HepG2 (cell line): ENCODE results near the gene TMEM141. TPM values are rescaled to one million over a fixed set of nuclear protein-coding genes. Genes with fewer than 3 reads are reported as not detected.

Source experiments
- ATF1 ChIP-seq: IDR thresholded peaks from 2 replicates; pipeline ENCODE4 v1.6.1; 2016; ENCODE audit warnings: mild to moderate bottlenecking, control low read depth
- ESRRA ChIP-seq: sonication (generic); formaldehyde crosslinking; IDR thresholded peaks from 2 replicates; pipeline ENCODE4 v1.5.1; 2020; ENCODE audit warnings: mild to moderate bottlenecking, low read depth, missing genetic modification reagents
- HOXD1 ChIP-seq: sonication (generic); formaldehyde crosslinking; IDR thresholded peaks from 2 replicates; pipeline ENCODE4 v1.5.0; 2020; ENCODE audit warnings: missing genetic modification reagents
- MEF2D ChIP-seq: sonication (generic); formaldehyde crosslinking; IDR thresholded peaks from 2 replicates; pipeline ENCODE4 v1.5.1; 2020; ENCODE audit warnings: mild to moderate bottlenecking, missing genetic modification reagents
- MXI1 ChIP-seq: IDR thresholded peaks from 3 replicates; pipeline ENCODE4 v1.6.1; 2012; ENCODE audit warnings: low read depth, low read length, inconsistent platforms, borderline replicate concordance
- PAXIP1 ChIP-seq: sonication (generic); formaldehyde crosslinking; conservative IDR thresholded peaks from 2 replicates; pipeline ENCODE4 v1.4.0; 2020; ENCODE audit warnings: mild to moderate bottlenecking, missing genetic modification reagents, moderate library complexity
- SMAD1 ChIP-seq: sonication (generic); formaldehyde crosslinking; IDR thresholded peaks from 2 replicates; pipeline ENCODE4 v1.4.0; 2020; ENCODE audit warnings: missing genetic modification reagents, low read depth, mild to moderate bottlenecking, borderline replicate concordance
- SRSF9 ChIP-seq: fragments of 200-400 bp; formaldehyde crosslinking; IDR thresholded peaks from 2 replicates; pipeline ENCODE4 v1.6.1; 2018; ENCODE audit warnings: borderline replicate concordance, mild to moderate bottlenecking, low read depth, low read length; ENCODE audit not compliant: insufficient read depth, poor library complexity, severe bottlenecking
- XRCC5 ChIP-seq: fragments of 200-400 bp; formaldehyde crosslinking; optimal IDR thresholded peaks from 2 replicates; pipeline ENCODE3; 2017; ENCODE audit warnings: mild to moderate bottlenecking, low read length
- ZFX ChIP-seq: sonication (generic); formaldehyde crosslinking; IDR thresholded peaks from 2 replicates; pipeline ENCODE4 v1.4.0; 2020; ENCODE audit warnings: mild to moderate bottlenecking, low read depth, missing genetic modification reagents, moderate library complexity
- ZNF780A ChIP-seq: sonication (generic); formaldehyde crosslinking; IDR thresholded peaks from 2 replicates; pipeline ENCODE4 v1.8.0; 2022; ENCODE audit warnings: mild to moderate bottlenecking, missing genetic modification reagents, moderate library complexity
- polyA plus RNA-seq, 8 experiments: library from polyadenylated mRNA; depleted of rRNA in 3 of 8; stranded (reverse) in 7 of 8; unstranded in 1 of 8; fragments of >200 nt; fragmentation: Illumina TruSeq in 4 of 8; extraction: Trizol in 4 of 8; gene quantifications; 2 replicates each; pipeline versions ENCODE4 v1.2.1 to v1.2.3, GENCODE V29; 2011 to 2016; ENCODE audit warnings: low read depth in 4 of 8, missing spikeins in 1 of 8, mixed read lengths in 1 of 8; ENCODE audit not compliant: insufficient read depth in 1 of 8
- total RNA-seq, 5 experiments: library from RNA; depleted of rRNA; stranded (reverse); fragments of >200 nt; fragmentation: Illumina TruSeq; extraction: Trizol; gene quantifications; 2 replicates each; pipeline ENCODE4 v1.2.3, GENCODE V29; 2016; ENCODE audit warnings: low read depth in 1 of 5

Gene TMEM141
- total and polyA plus RNA-seq, 2 of the 13 experiments (the other 11 are each of a cell fraction or from before 2014, with no cell fraction given), result 81.0 to 202 TPM

GRCh38 chr9:136787690-136788400 lies 3.3 kb upstream of the TMEM141 start (continued):
- TF ChIP-seq ATF1 (peak; percentile 47; the same call in 1 of the 2 replicates), HOXD1 (CRISPR knock-in tag) (no peak), SRSF9 (no peak), ZNF780A (CRISPR knock-in tag) (no peak), MEF2D (CRISPR knock-in tag) (peak; percentile 68; the same call in 1 of the 2 replicates), ESRRA (no peak), MXI1 (peak; percentile 52; the same call in 1 of the 3 replicates), PAXIP1 (CRISPR knock-in tag) (peak; percentile 54), SMAD1 (CRISPR knock-in tag) (no peak), XRCC5 (peak; percentile 33), ZFX (CRISPR knock-in tag) (peak; percentile 18; the same call in 1 of the 2 replicates)
- TF ChIP-seq, all 625 proteins: peak for 84
